HG03095 (cell line): ENCODE results near the gene HTR4.

ENCODE experiments used
- ATAC-seq: cut with Tn5 transposase; IDR thresholded peaks from one replicate; pipeline ENCODE4 v1.9.1; 2021; ENCODE audit warnings: moderate library complexity; ENCODE audit not compliant: unreplicated experiment

HTR4 gene

DNA sequence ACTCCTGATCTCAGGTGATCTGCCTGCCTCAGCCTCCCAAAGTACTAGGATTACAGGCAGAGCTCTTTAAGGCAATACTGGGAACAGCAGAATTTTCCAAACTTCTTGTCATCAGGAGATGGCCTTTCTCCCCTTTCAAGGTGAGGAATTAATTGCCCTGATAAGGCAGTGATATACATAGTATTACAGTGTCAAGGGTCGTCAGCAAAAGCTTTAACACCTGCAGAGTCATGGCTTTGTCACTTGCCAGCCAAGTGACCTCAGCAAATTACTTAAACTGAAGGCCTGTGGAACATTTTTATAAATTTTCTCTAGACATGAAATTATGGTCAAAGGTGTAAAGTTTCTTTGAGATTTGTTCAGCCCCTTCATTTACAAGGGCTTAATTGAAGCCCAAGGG lies 211.1 kb downstream of the HTR4 start:
- no peak for ATAC-seq

- no peak for ATAC-seq
Observed at GRCh38 chr5:148438933-148439332, 215.4 kb downstream of the HTR4 start.

DNA sequence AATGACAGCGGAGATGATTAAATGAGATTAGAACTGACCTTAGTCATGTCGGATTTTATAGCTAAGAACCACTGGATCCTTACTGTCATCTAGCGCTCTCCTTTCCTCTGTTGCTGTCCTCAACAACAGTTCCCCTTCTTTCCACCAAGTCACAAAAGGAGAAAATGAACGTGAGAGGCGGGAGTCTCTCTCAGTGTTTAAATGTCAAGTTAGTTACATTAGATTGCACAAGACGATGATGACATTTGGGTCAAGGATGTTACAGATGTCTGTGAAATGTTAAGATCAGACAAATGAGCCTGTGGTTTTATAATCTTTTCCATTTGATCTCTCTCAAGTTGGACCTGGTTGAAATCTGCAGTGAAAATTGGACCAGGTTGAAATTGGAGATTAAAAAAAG lies 217.1 kb downstream of the HTR4 start:
- ATAC-seq, result no peak

- ATAC-seq, result no peak
Observed at GRCh38 chr5:148436029-148436428, 218.3 kb downstream of the HTR4 start.

DNA sequence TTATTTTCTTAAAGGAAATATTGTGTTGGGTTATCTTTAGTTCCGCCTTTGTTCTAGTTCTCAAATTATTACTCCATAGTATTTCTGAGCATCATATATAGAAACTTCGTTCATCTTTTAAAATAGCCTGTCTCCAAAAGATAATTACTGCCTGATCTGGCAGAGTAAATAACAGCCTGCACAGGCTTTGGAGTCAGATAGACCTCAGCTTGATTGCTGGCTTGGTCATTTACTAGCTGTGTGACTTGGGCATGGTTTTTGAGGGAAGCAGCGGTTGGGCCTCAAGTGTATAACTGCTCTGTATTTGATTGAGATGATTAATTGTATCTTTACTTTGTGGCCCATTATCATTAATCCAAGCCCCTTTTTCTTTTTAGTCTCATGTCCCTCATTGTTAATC lies 220.5 kb downstream of the HTR4 start:
- ATAC-seq, result no peak
